ENCODE measurements around the gene CMPK2.

DNA sequence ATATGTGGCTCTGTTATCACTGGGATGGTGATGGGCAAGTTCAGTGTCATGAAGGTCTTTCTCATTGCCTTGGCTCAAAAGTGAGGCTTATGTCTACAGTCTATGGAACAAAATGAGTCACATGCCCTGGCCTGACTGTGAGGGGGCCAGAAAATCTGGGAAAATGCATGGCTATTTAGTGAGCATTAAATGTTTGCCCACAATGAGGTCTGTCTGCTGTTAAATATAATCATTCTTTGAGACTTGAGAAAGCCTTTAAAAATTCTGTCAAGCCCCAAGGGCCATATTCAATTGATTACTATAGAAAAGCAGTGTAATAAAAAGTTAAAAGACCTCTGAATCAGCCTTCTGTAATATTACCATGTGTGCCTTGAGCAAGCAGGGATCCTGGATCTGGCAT is 46.0 kb upstream of the CMPK2 start:
- TF ChIP-seq ZBTB1 (tag by site-specific recombination; IDR thresholded peaks at IDR 0.05): no peak
- no peak for TF ChIP-seq HOXA7 (CRISPR knock-in tag; IDR thresholded peaks at IDR 0.05; ENCODE audit: borderline replicate concordance)
- no peak for TF ChIP-seq CTCF (tag by site-specific recombination; IDR thresholded peaks at IDR 0.05)

Data from HEK293 (cell line).